ENCODE data around the gene GMCL2.

GMCL2 gene

DNA sequence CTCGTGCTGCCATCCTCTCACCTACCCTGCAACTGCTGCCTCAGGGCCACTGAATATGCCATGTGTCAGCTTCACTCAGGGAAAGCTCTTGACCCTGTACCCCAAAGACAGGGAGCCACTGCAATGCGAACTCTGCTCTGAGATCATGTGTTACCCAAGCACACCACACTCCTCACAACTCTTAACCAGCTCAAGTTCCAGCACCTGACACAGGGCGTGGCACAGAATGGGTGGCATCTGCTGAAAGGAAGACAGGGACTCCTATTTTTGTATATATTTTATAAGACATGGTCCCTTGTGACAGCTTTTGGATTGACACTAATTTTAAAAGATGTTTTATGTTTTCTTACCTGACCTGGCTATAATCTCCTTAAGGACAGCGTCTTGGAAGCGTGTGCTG lies 34.7 kb upstream of the GMCL2 start:
- no peak for DNase-seq

DNA sequence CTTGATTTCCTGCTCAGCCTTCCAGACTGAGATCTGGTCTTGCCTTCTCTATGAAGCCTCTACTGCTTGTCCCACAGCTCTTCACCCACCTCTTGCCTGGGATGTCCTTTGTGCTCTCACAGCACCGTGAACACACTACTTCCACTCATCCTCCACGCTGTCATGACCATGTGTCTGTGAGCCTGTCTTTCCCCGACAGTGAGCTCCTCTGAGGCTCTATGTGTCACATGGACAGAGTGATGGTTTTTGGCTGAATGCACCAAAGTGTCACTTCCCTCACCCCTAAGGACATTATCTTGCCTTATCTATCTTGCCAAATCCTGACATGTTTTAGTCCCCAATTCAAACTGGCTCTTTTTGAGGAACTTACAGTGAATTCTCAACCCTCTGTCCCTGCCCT lies 34.1 kb upstream of the GMCL2 start:
- no peak for DNase-seq

DNA sequence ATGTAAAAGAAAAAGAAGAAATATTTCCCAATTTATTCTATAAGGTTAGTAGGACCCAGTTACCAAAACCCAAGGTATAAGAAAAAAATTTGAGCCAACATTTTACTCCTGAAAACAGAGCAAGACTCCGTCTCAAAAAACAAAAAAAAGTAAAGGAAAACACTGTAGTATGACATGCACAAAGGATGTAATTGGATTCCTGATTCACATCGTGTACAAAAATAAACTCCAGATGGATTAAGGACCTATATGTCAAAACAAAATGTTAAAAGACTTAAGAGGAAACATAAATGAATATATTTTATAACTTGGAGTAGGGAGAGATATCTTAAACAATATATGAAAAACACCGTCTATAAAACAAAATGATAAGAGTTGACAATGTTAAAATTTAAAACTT lies 31.7 kb upstream of the GMCL2 start:
- no peak for DNase-seq

DNA sequence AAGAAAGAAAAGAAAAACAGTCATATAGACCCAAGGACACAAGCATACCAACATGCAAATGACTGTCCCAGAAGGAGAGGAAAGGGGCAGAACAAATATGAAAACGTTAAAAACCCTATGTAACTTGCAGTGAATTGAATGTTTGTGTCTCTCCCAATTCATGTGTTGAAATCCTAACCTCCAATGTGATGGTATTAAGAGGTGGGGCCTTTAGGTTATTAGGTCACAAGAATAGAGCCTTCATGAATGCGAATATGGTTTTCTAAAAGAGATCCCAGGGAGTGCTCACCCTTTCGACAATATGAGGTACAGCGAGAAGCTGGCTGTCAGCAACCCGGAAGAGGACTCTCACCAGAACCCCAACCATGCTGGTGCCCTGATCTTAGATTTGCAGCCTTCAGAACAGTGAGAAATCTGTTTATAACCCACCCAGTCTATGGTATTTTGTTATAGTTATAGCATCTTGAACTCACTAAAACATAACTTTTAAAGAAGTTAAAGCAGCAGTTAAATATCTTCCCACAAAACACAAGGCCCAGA lies 31.1 kb upstream of the GMCL2 start:
- no peak for DNase-seq

DNA sequence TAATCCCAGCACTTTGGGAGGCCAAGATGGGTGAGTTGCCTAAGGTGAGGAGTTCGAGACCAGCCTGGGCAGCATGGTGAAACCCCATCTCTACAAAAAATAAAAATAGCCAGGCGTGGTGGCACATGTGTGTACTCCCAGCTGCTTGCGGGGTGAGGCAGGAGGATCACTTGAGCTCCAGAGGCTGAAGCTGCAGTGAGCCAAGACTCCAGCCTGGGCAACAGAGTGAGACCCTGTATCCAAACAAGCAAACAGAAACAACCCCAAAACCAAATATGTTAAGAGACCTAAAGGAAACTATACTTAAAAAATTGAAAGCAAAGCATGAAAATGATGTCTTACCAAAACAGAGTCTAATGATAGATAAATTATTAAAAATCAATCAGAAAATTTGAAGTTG lies 29.6 kb upstream of the GMCL2 start:
- DNase-seq = no peak

DNA sequence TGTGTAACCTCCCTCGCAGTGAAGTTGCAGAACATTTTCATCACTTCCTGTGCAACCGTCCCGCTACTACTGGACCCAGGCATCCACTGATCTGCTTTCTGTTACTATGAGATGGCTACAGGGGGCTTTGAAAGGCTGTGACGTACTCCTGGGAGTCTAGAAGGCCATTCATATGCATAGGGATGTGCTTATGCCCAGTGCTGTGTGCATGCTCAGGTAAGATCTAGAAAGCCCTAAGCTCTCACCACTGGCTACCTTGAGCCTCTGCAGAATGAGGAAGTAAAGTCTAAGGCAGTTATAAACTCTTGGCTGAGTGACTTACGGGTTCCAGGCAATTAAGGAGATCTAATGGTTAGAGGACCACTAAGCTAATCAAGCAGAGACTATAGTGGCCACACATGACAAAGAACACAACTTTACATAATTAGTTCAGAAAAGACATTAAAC lies 28.9 kb upstream of the GMCL2 start:
- DNase-seq = no peak

DNA sequence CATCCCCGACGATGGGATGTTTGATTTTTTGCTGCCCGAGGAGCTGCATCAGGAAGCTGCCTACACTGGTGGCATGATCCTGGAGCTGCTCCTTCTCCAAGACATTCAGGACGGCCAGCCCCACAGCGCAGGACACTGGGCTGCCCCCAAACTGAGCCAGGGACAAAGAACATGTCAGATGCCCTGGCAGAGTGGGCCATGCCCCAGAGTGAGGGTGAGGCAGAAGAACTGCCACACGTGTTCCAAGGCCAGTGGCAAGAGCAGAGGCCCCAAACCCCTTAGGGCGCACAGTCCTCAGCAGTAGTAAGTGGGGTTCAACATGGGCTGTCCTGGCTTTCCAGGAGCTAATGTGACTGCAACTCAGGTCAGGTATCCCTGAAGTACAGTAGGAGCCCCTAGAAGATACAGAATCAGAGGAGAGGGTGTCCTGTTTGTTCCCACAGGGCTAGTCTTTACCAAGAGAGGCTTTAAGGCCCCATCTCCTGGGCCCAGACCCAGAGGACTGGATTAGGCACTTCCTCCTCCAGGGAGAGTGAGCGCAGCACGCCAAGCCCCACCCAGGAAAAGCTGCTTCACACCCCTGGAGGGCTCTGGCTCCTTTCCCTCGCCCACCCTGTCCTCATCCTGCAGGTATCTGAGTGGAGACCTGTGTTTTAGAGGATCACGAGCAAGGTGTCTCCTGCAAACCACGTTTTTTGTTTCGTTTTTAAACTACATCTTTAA lies 28.3 kb upstream of the GMCL2 start:
- no peak for DNase-seq

DNA sequence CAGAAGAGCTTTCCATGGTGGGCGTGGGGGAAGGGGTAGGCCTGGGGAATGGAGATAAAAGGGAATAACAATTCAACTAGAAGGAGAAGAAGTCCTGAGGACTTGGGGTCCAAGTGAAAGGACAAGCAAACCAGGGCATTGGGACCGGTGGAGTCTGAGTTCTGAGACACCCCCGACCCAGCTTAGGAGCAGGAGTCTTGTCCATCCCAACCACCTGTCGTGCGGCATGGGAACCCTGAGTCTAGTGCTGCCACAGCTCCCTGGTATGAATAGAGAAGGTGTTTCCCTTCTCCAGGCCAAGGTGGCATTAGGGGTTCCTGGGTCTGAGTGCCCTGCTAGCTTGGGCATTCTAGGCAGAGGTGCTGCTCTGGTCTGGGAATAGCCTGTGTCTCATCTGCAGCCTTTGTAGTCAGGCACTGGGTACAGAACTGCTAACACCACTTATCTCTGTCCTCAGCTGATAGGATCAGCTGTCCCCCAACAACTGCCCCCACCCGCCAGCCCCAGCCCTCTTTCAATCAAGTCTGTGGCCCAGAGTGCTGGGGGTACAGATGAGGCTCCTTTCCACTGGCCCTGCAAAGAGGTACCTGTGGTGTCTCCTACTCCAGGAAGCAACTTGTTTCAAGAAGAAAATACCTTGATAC lies 27.1 kb upstream of the GMCL2 start:
- DNase-seq = no peak

DNA sequence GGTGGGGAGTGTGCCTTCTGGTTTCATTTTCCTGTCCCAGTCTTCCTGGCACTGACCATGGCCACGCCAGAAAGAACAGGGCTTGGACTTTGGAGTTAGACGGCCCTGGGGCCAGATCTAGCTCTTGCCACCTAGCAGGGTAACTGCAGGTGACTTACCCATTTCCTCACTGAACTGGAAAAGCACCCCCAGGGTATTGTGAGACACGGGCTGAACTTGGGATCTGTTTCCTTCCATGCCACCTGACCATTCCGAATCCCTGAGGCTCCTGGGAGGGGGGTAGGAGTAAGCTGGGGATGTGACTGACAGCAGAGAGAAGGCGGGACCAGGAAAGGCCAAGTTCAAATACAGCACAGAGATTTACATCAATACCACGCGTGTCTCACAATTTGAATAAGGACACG lies 26.6 kb upstream of the GMCL2 start:
- no peak for DNase-seq

DNA sequence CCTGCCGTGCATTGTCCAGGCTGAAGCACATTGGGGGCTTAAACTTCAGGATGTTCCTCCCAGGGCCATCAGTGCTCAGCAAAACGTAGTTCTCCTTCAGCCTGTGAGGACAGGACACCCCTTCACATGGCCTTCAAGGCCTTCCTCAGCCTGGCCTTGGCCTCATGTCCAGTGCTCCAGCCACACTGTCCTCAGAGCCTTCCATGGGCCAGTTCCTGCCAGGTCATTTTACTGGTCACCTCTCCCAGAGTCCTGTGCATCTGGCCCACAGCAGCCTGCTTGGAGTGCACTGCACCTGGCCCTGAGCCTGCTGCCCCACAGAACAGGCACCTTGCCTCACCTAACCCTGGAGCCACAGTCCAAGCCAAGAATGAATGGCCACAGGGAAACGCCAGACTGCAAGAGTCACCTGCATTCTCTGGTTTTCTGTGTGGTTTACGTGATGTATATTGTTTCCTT lies 25.9 kb upstream of the GMCL2 start:
- no peak for DNase-seq

DNA sequence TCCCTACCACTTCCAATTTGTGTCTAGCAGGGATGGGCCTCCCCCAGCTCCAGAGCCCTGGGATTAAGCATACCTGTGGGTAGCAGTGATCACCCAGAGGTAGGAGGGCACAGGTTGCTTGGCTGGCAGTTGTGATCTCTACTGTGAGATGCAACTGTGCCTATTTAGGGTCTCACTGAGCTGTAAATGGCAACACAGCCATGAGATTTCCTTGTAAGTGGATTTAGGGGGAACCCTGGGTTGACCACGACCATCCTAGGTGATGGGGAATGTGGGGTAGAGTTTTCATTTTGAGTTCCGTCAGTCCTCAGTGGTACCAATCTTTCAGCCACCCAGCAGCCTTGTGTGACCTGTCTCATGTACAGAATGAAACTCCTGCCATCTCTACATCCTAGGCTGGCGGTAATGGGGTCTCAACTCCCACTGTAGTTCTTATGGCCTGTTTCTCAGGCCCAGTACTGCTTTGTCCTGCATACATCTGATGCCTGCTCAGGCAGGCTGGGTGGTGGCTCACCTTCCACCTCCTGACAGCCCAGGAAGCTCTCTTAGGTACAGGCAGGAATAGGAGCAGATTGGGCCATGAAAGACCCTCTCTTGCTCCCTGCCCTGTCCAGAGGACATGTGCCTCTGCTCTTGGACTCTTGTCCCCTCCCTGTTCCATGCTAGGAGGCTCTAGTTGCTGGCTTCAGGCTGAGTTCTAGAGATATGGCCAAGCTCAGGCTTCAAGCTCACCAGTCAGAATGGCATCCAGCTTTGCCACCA lies 25.3 kb upstream of the GMCL2 start:
- DNase-seq = no peak

DNA sequence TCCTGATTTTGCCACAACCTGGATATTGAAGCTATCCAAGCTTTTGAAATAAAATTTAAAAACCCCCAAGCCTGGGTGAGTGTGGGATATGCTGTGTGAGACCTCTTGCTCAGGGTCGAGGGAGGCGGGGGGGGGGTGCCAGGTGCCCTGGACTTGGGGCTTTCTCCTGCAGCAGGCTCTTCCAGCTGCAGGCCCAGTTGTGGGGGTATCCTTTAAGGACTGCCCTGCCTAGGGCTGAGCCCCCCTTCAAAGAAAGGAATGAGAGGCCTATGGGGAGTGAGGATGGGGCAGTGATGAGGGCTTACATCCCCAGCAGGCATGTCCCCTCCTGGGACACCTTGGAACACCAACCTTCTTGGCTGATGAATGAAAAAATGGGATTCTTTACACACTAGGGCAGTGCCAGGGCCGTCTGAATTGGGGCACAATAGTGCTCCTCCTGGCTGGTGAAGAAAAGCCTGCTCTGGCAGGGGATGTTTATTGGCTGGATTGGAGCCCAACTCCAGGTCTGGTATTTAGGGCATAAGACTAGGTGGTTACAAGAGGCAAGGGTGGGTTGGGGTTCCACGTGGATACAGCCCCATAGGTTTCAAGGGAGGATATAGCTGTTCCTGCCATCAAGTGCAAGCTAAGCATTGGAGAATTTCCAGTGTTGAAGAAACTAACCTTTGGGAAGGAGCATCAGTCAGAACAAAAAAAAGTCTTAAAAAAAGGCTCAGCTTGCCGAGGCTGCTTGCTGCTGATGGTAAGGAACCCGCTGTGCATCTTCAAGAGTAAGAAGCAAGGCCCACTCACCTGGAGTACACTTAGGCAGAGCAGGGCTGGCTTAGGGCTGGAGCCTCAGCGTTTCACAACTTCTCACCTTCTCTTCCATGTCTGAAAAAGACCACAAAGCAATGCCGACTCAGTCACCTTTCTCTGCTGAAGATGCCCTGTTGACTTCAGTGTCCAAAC lies 24.2 kb upstream of the GMCL2 start:
- no peak for DNase-seq

DNA sequence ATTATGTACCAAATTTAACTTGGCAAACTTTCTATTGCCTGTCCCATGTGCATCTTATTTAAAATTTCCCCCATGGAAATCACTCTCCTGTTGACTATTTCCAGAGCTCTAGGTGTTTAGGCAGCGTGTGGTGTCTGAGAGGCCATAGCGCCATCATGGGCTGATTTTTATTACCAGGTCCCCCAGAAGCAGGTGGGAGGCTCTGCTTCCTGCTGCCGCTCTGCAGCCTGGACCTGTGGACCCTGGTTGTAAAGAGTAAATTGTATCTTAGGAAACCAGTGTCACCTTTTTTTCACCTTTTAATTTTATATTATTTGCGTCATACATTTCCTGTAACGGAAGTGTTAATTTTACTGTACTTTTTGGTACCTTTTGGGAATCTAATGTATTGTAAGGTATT lies 23.5 kb upstream of the GMCL2 start:
- DNase-seq = no peak

DNA sequence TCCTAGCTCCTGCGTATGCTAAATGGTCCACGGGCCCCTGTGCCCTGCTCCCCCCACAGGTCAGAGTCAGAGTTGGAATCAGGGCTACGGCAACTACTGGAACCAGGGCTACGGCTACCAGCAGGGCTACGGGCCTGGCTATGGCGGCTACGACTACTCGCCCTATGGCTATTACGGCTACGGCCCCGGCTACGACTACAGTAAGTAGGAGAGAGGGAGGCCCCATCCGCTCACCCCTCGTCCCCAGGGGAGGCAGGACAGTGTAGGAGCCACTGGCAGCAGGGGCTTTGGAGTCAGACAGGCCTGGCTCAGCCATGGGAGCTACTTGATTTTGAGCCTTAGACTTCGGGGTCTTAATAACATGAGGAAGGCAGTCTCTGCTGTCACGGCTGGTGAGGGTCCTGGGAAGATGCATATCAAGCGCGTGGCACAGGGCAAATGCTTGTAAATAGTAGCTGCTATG lies 22.9 kb upstream of the GMCL2 start:
- no peak for DNase-seq

DNA sequence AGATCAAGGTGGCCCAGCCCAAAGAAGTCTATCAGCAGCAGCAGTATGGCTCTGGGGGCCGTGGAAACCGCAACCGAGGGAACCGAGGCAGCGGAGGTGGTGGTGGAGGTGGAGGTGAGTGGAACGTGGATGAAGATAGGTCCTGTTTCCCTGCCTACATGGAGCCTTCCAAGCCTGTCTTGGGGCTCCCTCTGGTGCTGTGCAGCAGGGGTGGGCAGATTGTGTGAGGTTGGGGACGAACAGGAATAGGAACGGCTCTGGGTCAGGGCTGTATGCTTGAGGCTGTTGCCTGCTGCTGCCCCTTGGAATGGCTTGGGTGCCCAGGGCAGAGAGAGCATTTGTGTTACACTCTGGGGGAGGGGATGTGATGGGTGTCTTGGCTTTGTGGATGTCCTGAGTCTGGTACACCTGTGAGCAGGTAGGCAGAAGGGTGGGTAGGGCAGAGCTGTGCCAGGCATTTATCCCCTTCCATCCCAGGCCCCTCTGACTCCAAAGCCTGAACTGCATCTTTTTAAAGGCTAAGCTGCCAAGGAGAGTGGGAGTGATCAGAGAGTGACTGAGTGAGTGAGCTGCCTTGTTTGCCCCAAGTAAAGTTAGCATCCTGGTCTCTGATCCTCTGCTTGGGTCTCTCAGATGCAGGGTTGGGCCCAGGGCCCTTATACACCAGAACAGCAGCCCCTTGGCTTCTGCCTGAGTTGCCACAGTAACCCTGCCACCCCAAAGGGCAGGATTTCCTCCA lies 22.3 kb upstream of the GMCL2 start:
- DNase-seq = no peak

DNA sequence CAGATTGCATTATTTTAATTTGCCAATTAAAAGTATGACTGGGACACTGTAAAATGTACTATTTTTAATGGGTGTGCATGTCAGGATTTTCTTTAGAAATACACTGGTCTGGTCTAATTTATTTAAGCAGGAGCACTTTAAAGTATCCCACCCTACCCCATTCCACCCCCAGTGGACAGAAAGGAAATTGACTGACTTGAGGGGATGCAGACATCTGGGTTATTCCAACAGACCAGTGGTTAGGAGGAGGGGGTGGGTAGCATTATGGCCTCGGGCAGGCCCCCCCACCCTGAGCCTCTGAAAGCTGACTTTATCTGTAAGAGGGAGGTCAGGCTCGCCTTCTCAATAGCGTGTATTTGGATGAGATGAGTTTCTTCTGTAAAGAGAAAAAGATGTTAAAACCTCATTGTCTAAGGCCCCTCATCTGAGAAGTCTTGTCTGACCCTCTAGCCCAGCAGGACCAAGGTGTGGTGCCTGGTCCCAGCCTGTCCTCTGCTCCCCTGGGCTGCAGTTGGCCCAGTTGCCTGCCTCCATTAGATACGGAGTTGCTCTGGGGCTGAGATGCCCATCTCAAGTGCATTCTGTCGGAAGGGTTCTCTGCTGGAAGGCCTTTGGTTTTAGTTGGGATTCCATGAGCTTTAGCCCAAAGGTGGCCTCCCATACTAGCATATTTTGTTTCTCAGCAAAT lies 21.5 kb upstream of the GMCL2 start:
- DNase-seq = no peak

DNA sequence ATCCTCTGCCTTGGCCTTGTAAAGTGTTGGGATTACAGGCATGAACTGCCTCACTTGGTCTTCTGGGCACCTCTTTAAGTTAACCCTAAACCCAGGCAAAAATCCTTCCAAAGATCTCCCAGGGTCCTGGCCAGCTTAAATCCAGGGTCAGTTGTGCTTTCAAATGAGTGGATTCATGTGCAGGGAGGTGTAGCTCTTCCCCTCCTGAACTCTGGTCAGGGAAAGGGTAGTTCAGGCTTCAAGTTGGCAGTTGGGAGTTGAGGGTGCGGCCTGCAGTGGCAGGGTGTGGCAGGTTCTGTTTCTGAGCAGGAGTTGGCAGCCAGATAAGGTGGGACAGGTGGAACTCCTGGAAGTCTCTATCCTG lies 20.7 kb upstream of the GMCL2 start:
- DNase-seq = no peak

DNA sequence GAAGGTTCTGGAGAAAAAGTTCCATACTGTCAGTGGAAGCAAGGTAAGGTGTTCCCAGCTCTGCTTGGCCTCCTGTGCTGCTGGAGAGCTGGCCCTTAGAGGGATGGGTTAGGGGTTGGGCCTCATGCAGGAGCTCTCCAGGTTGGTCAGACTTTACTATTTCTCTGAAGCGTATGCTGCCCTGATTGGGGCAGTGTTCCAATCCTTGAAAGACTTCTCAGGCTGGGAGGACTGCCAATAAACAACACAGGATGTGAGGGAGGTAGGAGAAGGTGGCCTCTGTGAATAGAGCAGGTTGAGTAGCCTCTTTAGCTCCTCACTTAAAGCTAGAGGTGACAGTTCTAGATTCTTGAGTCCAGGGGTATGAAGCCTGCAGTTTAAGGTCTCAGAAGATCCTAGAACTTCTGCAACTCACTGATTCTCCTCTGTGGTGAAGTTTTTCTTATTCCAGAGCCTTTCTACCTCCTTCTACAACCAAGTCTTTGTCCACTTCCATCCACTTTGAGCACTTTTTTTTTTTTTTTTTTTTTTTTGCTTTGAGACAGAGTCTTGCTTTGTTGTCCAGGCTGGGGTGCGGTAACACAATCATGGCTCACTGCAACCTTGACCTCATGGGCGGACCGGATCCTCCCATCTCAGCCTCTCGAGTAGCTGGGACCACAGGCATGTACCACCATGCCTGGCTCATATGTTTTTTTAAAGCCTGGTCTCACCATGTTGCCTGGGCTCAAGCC lies 20.2 kb upstream of the GMCL2 start:
- DNase-seq = no peak

DNA sequence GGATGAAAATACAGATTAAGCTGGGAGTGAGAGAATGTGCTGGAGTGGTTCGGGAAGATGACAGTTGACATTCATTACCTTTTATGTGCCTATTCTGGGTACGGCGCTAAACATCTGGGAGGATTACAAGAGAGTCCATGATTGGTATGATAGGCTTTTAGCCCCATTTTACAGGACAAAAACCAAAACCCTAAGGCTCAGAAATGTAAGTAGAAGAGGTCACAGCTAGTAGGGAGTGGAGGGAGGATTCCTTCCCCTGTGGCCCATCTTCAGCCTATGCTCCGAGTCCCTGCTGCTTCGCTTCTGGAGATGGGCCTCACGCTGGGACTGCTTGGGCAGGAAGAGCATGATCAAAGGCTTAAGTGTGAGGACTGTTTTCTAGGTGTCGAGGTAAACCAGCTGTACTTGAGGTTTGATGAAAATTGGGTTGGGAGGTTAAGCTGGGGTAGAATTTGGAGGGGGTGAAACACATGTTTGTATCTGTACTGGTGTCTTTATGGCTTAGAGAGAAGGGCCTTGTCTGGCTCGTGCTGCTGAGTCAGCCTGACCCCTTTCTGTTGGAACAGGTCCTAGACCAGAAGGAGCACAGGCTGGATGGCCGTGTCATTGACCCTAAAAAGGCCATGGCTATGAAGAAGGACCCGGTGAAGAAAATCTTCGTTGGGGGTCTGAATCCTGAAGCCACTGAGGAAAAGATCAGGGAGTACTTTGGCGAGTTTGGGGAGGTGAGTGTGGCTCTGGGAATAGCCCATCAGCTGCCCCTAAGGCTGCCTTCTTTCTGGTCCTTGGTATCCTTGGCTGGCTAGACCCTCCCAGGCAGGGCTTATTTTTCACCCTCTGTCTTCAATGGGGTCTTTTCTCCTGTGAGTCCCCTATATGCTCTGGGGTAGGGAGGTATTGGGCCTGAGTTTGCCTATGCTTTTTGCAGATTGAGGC lies 19.3 kb upstream of the GMCL2 start:
- DNase-seq = no peak

DNA sequence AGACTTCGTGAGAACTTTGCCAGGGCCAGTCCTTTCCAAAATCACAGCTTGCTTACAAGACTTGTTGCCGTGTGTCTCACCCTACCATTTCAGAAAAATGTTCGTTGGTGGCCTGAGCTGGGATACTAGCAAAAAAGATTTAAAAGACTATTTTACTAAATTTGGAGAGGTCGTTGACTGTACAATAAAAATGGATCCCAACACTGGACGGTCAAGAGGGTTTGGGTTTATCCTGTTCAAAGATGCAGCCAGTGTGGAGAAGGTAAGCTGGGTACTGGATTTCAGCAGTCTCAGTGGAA lies 18.5 kb upstream of the GMCL2 start:
- no peak for DNase-seq

Data from activated naive CD4-positive, alpha-beta T cell treated with Interleukin-2 at 50 U/mL for 16 hours (primary cell).